ENCODE results near the gene SCARB1. TPM values are rescaled to one million over a fixed set of nuclear protein-coding genes. Genes with fewer than 3 reads are reported as not detected.
A peak's percentile ranks its signal among the peaks of the same experiment; 100 is the strongest.

Gene SCARB1
- total and polyA plus RNA-seq, 9 donors = 20.8 to 1,262 (median 81.7) TPM

GRCh38 chr12:124768452-124769162 lies 95.1 kb downstream of the SCARB1 start:
- TF ChIP-seq EP300 (IDR thresholded peaks at IDR 0.05) (no peak), CTCF (IDR thresholded peaks at IDR 0.05) (no peak), POLR2A (IDR thresholded peaks at IDR 0.05) (no peak)
- WGBS, 3 donors = 62 to 63% (median 62%) methylated on average over 11 of the region's 11 CpGs
- no peak for DNase-seq

GRCh38 chr12:124767066-124767821 lies 96.4 kb downstream of the SCARB1 start:
- H3K36me3 ChIP-seq = no peaks in the 10 kb centered on the region
- H3K27me3 ChIP-seq = no peaks in the 10 kb centered on the region
- no peak overlapping the region for H3K4me3 ChIP-seq
- DNase-seq = peak; percentile 74 to 90 (median 86)
- intact Hi-C loops (cut with DNase I) = loop anchor here (2.0 to 10.0 kb wide), 7 partner anchors 198 to 735 kb away; partner anchors contain the start of gene NCOR2 (in 1 of the 4)
- 27 to 32% (median 32%) methylated on average over 21 of the region's 21 CpGs for WGBS, 3 donors
- peaks cover 12% of the 10 kb centered on the region for H3K4me1 ChIP-seq (ENCODE audit: insufficient read depth)
- TF ChIP-seq CTCF (IDR thresholded peaks at IDR 0.05) (peak; percentile 96 to 98 (median 98)), POLR2A (IDR thresholded peaks at IDR 0.05) (no peak), EP300 (IDR thresholded peaks at IDR 0.05) (no peak)
- H3K9me3 ChIP-seq = no peaks in the 10 kb centered on the region
- H3K27ac ChIP-seq = peak overlapping the region in 1 of 2 donors; percentile 58

More at GRCh38 chr12:124768452-124769162, 95.1 kb downstream of the SCARB1 start:
- no peak overlapping the region for H3K4me3 ChIP-seq
- intact Hi-C loops (cut with DNase I) = loop anchor here (5.0 to 10.0 kb wide), 5 partner anchors 204 to 736 kb away; partner anchors contain the start of gene NCOR2 (in 1 of the 4)
- no peak overlapping the region for H3K27ac ChIP-seq
- H3K27me3 ChIP-seq = no peaks in the 10 kb centered on the region
- peaks cover 12% of the 10 kb centered on the region for H3K4me1 ChIP-seq (ENCODE audit: insufficient read depth)
- no peaks in the 10 kb centered on the region for H3K9me3 ChIP-seq
- no peaks in the 10 kb centered on the region for H3K36me3 ChIP-seq

- intact Hi-C loops (cut with DNase I) = loop anchor here (2.0 to 10.0 kb wide), 7 partner anchors 198 to 734 kb away; partner anchors contain the start of gene NCOR2 (in 1 of the 4)
- no peak for DNase-seq
- peak overlapping the region in 1 of 2 donors; percentile 58 for H3K27ac ChIP-seq
- H3K9me3 ChIP-seq = no peaks in the 10 kb centered on the region
- H3K4me1 ChIP-seq (ENCODE audit: insufficient read depth) = peaks cover 12% of the 10 kb centered on the region
- H3K4me3 ChIP-seq = no peak overlapping the region
- H3K27me3 ChIP-seq = no peaks in the 10 kb centered on the region
- TF ChIP-seq EP300 (IDR thresholded peaks at IDR 0.05) (no peak), POLR2A (IDR thresholded peaks at IDR 0.05) (no peak), CTCF (IDR thresholded peaks at IDR 0.05) (no peak)
- H3K36me3 ChIP-seq = no peaks in the 10 kb centered on the region
Observed at GRCh38 chr12:124766727-124767065, 97.0 kb downstream of the SCARB1 start.

GRCh38 chr12:124765581-124766489 lies 97.8 kb downstream of the SCARB1 start:
- H3K9me3 ChIP-seq = no peaks in the 10 kb centered on the region
- H3K4me1 ChIP-seq (ENCODE audit: insufficient read depth) = peaks cover 12% of the 10 kb centered on the region
- peak overlapping the region in 1 of 2 donors; percentile 58 for H3K27ac ChIP-seq
- 31 to 35% (median 34%) methylated on average over 9 of the region's 9 CpGs for WGBS, 3 donors
- H3K4me3 ChIP-seq = no peak overlapping the region
- peak in 2 of 5 donors; percentile 31 to 33 for DNase-seq
- no peaks in the 10 kb centered on the region for H3K36me3 ChIP-seq
- no peaks in the 10 kb centered on the region for H3K27me3 ChIP-seq
- intact Hi-C loops (cut with DNase I) = loop anchor here (2.0 to 10.0 kb wide), 8 partner anchors 197 to 734 kb away; partner anchors contain the start of gene NCOR2 (in 2 of the 4)
- TF ChIP-seq POLR2A (IDR thresholded peaks at IDR 0.05) = no peak
- no peak for TF ChIP-seq CTCF (IDR thresholded peaks at IDR 0.05)
- no peak for TF ChIP-seq EP300 (IDR thresholded peaks at IDR 0.05)
